OCI-LY1 (cell line): ENCODE results near the gene BAIAP2.

Experiments
- H2AFZ ChIP-seq: fragments of 200-600 bp; sonication (generic), shearing (Covaris generic); 2 replicates; pipeline ENCODE4 v1.6.0; 2014; ENCODE audit warnings: antibody characterized with exemption, mild to moderate bottlenecking, low read length
- H3F3A ChIP-seq: fragments of 200-600 bp; sonication (generic), shearing (Covaris generic); 2 replicates; pipeline ENCODE4 v1.6.0; 2014; ENCODE audit warnings: mild to moderate bottlenecking, antibody characterized with exemption, low read length, moderate library complexity; ENCODE audit not compliant: insufficient read depth
- H3K27ac ChIP-seq: fragments of 200-600 bp; sonication (generic); 2 replicates; pipeline ENCODE4 v1.5.1; 2014; ENCODE audit warnings: low read length, mixed run types, mild to moderate bottlenecking, low read depth; ENCODE audit not compliant: poor library complexity, severe bottlenecking
- H3K27me3 ChIP-seq: fragments of 200-600 bp; sonication (generic); 2 replicates; pipeline ENCODE4 v1.6.0; 2014; ENCODE audit warnings: antibody characterized with exemption, mild to moderate bottlenecking, low read length, moderate library complexity; ENCODE audit not compliant: insufficient read depth
- H3K36me3 ChIP-seq: fragments of 200-600 bp; sonication (generic); 2 replicates; pipeline ENCODE4 v1.6.1; 2014; ENCODE audit warnings: mild to moderate bottlenecking, antibody characterized with exemption, low read length, moderate library complexity, mixed read lengths; ENCODE audit not compliant: insufficient read depth
- H3K4me1 ChIP-seq: fragments of 200-600 bp; sonication (generic); 2 replicates; pipeline ENCODE4 v1.5.1; 2014; ENCODE audit warnings: mild to moderate bottlenecking, low read length, moderate library complexity; ENCODE audit not compliant: insufficient read depth, severe bottlenecking
- H3K4me2 ChIP-seq: fragments of 200-600 bp; sonication (generic), shearing (Covaris generic); 2 replicates; pipeline ENCODE4 v1.6.1; 2014; ENCODE audit warnings: low read length
- H3K4me3 ChIP-seq: fragments of 200-600 bp; sonication (generic); 2 replicates; pipeline ENCODE4 v1.5.1; 2014; ENCODE audit warnings: low read length, low read depth, mild to moderate bottlenecking, mixed read lengths; ENCODE audit not compliant: poor library complexity, severe bottlenecking
- H3K79me2 ChIP-seq: fragments of 200-600 bp; shearing (Covaris generic); 2 replicates; pipeline ENCODE4 v1.6.1; 2016; ENCODE audit warnings: mixed run types, low read length, mixed read lengths; ENCODE audit not compliant: insufficient read depth
- H3K9ac ChIP-seq: fragments of 200-600 bp; sonication (generic), shearing (Covaris generic); 2 replicates; pipeline ENCODE4 v1.6.1; 2014; ENCODE audit warnings: mild to moderate bottlenecking, low read length, mixed read lengths
- H3K9me2 ChIP-seq: fragments of 200-600 bp; sonication (generic), shearing (Covaris generic); 2 replicates; pipeline ENCODE4 v1.6.1; 2014; ENCODE audit warnings: low read depth, mild to moderate bottlenecking, low read length, mixed read lengths
- H3K9me3 ChIP-seq: fragments of 200-600 bp; shearing (Covaris generic); 2 replicates; pipeline ENCODE4 v1.6.1; 2014; ENCODE audit warnings: low read length, mixed read lengths
- H4K20me1 ChIP-seq: fragments of 200-600 bp; sonication (generic), shearing (Covaris generic); 2 replicates; pipeline ENCODE4 v1.6.0; 2016; ENCODE audit warnings: mild to moderate bottlenecking, low read length; ENCODE audit not compliant: insufficient read depth
- EZH2 ChIP-seq: fragments of 200-600 bp; sonication (generic), shearing (Covaris generic); IDR thresholded peaks from 2 replicates; pipeline ENCODE4 v1.8.0; 2017; ENCODE audit warnings: borderline replicate concordance, mixed run types, mild to moderate bottlenecking, antibody characterized with exemption, low read length, moderate library complexity, mixed read lengths
- TF ChIP-seq, protein P1 (sequence below): fragments of 200-600 bp; sonication (generic), shearing (Covaris generic); IDR thresholded peaks from 2 replicates; pipeline ENCODE4 v1.5.1; 2017; ENCODE audit warnings: mild to moderate bottlenecking, antibody characterized with exemption, low read length, moderate library complexity, mixed read lengths

Gene BAIAP2

DNA sequence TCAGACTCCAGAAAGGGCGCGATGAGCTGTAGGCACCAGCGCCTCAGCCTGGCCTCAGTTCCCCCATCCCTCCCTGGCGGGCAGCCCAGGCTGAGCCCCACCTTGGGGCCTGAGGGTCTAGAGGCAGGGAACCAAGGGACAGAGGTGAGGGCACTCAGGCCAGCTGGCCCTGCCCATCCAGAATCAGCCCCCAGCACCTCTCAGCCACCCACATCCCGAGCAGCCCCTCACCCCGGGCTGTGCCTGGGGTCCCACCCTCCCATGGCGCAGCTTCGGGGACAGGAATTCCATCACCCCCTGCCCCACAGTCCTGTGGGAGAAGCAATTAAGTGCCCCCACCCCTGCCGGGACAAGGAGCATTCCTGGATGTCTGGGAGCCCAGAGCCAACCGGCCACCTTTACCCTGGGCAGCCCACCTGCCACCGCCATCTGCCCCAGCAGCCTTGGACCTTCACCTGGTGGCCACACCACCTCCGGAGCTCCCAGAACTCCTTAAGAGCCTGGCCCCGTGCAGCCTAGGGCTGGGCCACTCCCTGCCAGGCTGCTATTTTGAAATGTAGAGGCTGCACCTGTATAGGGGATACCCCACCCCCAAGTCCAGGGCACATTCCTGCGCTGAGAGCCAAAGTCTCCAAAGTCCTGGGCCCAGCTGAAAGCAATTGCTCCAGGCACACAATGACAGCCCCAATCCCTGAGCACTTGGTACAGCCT, 96.7 kb downstream of the BAIAP2 start:
- Histone ChIP-seq H3K27ac (no peak overlapping the region), H3K9ac (no peak overlapping the region)

DNA sequence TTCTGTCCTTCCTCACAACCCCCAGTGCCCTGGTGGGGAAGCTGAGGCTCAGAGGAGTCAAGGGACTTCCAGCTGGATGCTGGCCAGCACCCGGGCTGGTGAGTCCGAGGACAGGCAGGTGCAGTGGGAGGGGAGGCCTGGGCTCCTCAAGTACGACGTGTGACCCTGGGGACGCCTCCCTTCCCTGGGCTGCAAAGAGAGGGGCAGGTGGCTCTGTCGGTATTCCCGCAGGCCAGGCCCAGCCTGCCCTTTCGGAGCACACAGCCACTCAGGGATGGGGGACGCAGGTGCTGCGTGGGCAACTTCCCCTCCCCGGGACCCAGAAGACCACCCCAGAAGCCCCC, 97.2 kb downstream of the BAIAP2 start:
- Histone ChIP-seq H4K20me1 (no peaks in the 10 kb centered on the region), H3K9me2 (no peaks in the 10 kb centered on the region), H3K36me3 (no peaks in the 10 kb centered on the region), H2AFZ (no peak overlapping the region), H3K4me1 (no peaks in the 10 kb centered on the region), H3K79me2 (no peaks in the 10 kb centered on the region), H3F3A (no peaks in the 10 kb centered on the region), H3K9me3 (no peaks in the 10 kb centered on the region), H3K27me3 (no peaks in the 10 kb centered on the region), H3K9ac (no peak overlapping the region), H3K4me3 (no peak overlapping the region), H3K27ac (no peak overlapping the region), H3K4me2 (no peak overlapping the region)
- TF ChIP-seq, protein P1, sequence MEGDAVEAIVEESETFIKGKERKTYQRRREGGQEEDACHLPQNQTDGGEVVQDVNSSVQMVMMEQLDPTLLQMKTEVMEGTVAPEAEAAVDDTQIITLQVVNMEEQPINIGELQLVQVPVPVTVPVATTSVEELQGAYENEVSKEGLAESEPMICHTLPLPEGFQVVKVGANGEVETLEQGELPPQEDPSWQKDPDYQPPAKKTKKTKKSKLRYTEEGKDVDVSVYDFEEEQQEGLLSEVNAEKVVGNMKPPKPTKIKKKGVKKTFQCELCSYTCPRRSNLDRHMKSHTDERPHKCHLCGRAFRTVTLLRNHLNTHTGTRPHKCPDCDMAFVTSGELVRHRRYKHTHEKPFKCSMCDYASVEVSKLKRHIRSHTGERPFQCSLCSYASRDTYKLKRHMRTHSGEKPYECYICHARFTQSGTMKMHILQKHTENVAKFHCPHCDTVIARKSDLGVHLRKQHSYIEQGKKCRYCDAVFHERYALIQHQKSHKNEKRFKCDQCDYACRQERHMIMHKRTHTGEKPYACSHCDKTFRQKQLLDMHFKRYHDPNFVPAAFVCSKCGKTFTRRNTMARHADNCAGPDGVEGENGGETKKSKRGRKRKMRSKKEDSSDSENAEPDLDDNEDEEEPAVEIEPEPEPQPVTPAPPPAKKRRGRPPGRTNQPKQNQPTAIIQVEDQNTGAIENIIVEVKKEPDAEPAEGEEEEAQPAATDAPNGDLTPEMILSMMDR: no peak
- no peak for TF ChIP-seq EZH2

More for the DNA sequence above, 96.7 kb downstream of the BAIAP2 start:
- Histone ChIP-seq H3F3A (no peaks in the 10 kb centered on the region), H3K4me1 (no peaks in the 10 kb centered on the region), H3K27me3 (no peaks in the 10 kb centered on the region), H3K36me3 (no peaks in the 10 kb centered on the region), H3K4me2 (no peak overlapping the region), H3K4me3 (no peak overlapping the region), H3K9me2 (no peaks in the 10 kb centered on the region), H3K9me3 (no peaks in the 10 kb centered on the region), H3K79me2 (no peaks in the 10 kb centered on the region), H2AFZ (no peak overlapping the region), H4K20me1 (no peaks in the 10 kb centered on the region)
- TF ChIP-seq, protein P1: no peak
- TF ChIP-seq EZH2: no peak

DNA sequence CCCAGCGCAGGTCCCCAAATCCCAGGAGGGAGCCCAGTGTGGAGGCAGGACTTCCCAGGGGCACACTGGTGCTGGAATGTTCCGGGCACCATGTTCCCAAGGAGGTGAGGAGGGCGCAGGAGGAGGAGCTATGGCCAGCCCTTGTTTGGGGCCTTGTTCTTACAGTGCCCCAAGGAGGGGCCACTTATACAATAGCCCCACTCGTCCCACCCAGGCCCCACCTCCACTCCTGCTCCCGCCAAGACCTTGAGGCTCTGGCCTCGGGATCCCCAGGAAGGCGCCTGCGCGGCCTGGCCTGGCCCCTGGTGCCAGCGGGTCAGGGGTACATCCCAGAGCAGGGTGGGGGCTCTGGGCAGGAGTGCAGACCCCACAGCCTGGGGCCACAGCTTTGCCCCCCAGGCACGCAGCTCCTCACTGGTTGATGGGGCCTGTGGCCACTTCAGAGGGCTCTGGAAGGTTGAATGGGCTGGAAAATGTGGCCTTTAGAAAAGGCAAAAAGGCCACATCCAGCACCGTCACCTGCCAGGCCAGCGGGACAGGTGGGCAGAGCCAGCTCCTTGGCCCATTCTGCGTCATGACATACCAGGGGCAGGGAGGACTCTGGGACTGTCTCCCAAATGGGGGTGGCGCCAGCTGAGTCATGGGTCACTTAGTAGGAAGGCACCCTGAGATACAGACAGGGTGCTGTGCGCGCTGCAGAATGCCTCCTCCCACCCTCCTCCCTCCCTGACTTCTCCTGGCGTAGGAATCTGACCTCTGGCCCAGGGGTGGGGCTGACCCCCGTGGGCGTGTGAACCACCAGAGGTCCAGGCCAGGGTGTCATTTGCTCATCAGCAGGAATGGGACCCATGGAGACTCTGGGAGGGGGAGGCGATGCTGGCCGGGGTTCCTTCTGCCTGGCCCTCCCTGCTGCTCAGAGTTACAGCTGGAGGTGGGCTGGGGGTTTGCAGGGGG, 98.1 kb downstream of the BAIAP2 start:
- Histone ChIP-seq H3K4me1 (no peaks in the 10 kb centered on the region), H3K79me2 (no peaks in the 10 kb centered on the region), H3K9me3 (no peaks in the 10 kb centered on the region), H3K4me3 (no peak overlapping the region), H2AFZ (no peak overlapping the region), H3K27ac (no peak overlapping the region), H4K20me1 (no peaks in the 10 kb centered on the region), H3K4me2 (no peak overlapping the region), H3K9me2 (no peaks in the 10 kb centered on the region), H3K27me3 (no peaks in the 10 kb centered on the region), H3K36me3 (no peaks in the 10 kb centered on the region), H3F3A (no peaks in the 10 kb centered on the region), H3K9ac (no peak overlapping the region)
- TF ChIP-seq, protein P1: no peak
- TF ChIP-seq EZH2: no peak
